Sigmoid colon (tissue), 4 donors: ENCODE measurements around the gene PLCB1.

Source experiments
- EP300 ChIP-seq, 4 donors: sonication (generic); formaldehyde crosslinking; IDR thresholded peaks; one replicate each; pipeline ENCODE4 v1.6.1; 2017; ENCODE audit warnings: antibody characterized with exemption in 4 of 4
- POLR2A ChIP-seq, 2 donors: fragments of 450-650 bp; IDR thresholded peaks; one replicate each; pipeline ENCODE4 v1.6.1; 2016; ENCODE audit warnings: antibody characterized with exemption in 2 of 2, mild to moderate bottlenecking in 2 of 2, moderate library complexity in 2 of 2
- POLR2AphosphoS5 ChIP-seq, 4 donors: sonication (generic); formaldehyde crosslinking; IDR thresholded peaks; one replicate each; pipeline ENCODE4 v1.6.1; 2017; ENCODE audit warnings: antibody characterized with exemption in 4 of 4
- TF ChIP-seq, protein P1 (sequence below), 4 experiments: fragments of 450-650 bp in 3 of 4; fragments of 200-600 bp in 1 of 4; IDR thresholded peaks; one replicate each; pipeline ENCODE4 v1.5.1; 2016 to 2019; ENCODE audit warnings: antibody characterized with exemption in 4 of 4, mild to moderate bottlenecking in 3 of 4, moderate library complexity in 2 of 4

DNA sequence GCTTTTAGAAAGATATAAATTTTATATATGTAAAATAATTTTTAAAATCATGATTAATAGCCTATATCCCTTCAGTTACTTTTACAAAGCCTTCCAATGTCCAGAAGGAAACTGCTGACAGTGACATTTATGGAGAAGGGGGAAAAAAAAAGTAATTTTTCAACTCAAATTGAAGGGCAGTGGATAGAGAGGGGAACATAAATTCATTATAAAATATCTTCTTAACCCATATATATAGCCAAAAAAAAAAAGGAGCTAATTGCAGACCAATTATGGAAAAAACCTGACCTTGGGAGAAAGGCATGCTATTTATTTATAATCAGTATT is 392.9 kb downstream of the PLCB1 start:
- TF ChIP-seq, protein P1, sequence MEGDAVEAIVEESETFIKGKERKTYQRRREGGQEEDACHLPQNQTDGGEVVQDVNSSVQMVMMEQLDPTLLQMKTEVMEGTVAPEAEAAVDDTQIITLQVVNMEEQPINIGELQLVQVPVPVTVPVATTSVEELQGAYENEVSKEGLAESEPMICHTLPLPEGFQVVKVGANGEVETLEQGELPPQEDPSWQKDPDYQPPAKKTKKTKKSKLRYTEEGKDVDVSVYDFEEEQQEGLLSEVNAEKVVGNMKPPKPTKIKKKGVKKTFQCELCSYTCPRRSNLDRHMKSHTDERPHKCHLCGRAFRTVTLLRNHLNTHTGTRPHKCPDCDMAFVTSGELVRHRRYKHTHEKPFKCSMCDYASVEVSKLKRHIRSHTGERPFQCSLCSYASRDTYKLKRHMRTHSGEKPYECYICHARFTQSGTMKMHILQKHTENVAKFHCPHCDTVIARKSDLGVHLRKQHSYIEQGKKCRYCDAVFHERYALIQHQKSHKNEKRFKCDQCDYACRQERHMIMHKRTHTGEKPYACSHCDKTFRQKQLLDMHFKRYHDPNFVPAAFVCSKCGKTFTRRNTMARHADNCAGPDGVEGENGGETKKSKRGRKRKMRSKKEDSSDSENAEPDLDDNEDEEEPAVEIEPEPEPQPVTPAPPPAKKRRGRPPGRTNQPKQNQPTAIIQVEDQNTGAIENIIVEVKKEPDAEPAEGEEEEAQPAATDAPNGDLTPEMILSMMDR (IDR thresholded peaks at IDR 0.05), result no peak
- TF ChIP-seq POLR2A (IDR thresholded peaks at IDR 0.05) (no peak), POLR2AphosphoS5 (IDR thresholded peaks at IDR 0.05) (no peak), EP300 (IDR thresholded peaks at IDR 0.05) (no peak)
